ENCODE data around the gene GCN1.

DNA sequence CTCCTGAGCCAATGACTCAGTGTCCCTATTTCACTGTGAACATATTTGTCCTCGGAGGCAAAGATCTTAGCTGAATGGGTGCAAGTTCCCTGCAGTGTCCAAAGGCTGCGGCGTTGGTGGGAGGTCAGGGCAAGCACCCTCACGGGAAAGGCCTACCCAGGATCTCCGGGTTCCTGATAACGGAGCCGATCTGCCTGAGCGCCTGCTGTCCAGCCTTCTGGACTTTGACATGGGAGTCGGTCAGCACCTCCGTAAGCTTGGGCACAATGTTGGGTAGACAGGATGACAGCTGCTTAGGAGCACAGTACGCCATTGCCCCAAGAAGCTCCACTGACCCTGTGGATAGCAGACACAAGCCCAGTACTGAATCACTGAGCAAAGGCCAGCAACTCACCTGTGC is 46.5 kb downstream of the GCN1 start:
- TF ChIP-seq, protein P1, sequence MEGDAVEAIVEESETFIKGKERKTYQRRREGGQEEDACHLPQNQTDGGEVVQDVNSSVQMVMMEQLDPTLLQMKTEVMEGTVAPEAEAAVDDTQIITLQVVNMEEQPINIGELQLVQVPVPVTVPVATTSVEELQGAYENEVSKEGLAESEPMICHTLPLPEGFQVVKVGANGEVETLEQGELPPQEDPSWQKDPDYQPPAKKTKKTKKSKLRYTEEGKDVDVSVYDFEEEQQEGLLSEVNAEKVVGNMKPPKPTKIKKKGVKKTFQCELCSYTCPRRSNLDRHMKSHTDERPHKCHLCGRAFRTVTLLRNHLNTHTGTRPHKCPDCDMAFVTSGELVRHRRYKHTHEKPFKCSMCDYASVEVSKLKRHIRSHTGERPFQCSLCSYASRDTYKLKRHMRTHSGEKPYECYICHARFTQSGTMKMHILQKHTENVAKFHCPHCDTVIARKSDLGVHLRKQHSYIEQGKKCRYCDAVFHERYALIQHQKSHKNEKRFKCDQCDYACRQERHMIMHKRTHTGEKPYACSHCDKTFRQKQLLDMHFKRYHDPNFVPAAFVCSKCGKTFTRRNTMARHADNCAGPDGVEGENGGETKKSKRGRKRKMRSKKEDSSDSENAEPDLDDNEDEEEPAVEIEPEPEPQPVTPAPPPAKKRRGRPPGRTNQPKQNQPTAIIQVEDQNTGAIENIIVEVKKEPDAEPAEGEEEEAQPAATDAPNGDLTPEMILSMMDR (conservative IDR thresholded peaks at IDR 0.05; ENCODE audit: low read depth, low read length), result no peak
- TF ChIP-seq EZH2 (IDR thresholded peaks at IDR 0.05; ENCODE audit: low read length, unreplicated experiment) (no peak), EZH2phosphoT487 (IDR thresholded peaks at IDR 0.05; ENCODE audit: borderline replicate concordance, low read length) (no peak)

Data from PC-3 (cell line).